GM23338 (cell line): ENCODE measurements around the gene SETD1B. TPM values are rescaled to one million over a fixed set of nuclear protein-coding genes. Genes with fewer than 3 reads are reported as not detected.

Source experiments
- ATAC-seq: fragments of 200-7000 bp; cut with Tn5 transposase; 3 replicates; pipeline ENCODE4 v1.9.1; 2020
- DNase-seq: peaks from one replicate; pipeline ENCODE4 v3.0.0-alpha.2; 2015; ENCODE audit warnings: low spot score
- H2AFZ ChIP-seq: fragments of 200-600 bp; sonication (generic); 2 replicates; pipeline ENCODE4 v1.8.0; 2016; ENCODE audit warnings: antibody characterized with exemption, mild to moderate bottlenecking, moderate library complexity
- H3F3A ChIP-seq: fragments of 200-600 bp; sonication (generic); replicated peaks from 2 replicates; pipeline ENCODE4 v1.8.0; 2017; ENCODE audit warnings: antibody characterized with exemption, mixed run types, low read depth
- H3K27ac ChIP-seq: fragments of 200-600 bp; sonication (generic); 2 replicates; pipeline ENCODE4 v1.6.1; 2016; ENCODE audit warnings: low read depth
- H3K27me3 ChIP-seq: fragments of 200-600 bp; sonication (generic); 2 replicates; pipeline ENCODE4 v1.8.0; 2016; ENCODE audit warnings: mild to moderate bottlenecking, mixed run types, moderate library complexity; ENCODE audit not compliant: insufficient read depth
- H3K36me3 ChIP-seq: fragments of 200-600 bp; sonication (generic); 2 replicates; pipeline ENCODE4 v1.8.0; 2016; ENCODE audit warnings: mild to moderate bottlenecking; ENCODE audit not compliant: insufficient read depth
- H3K4me1 ChIP-seq: fragments of 200-600 bp; sonication (generic); 2 replicates; pipeline ENCODE4 v1.8.0; 2016; ENCODE audit warnings: mild to moderate bottlenecking, moderate library complexity; ENCODE audit not compliant: insufficient read depth
- H3K4me2 ChIP-seq: fragments of 200-600 bp; sonication (generic); 2 replicates; pipeline ENCODE4 v1.7.1; 2017; ENCODE audit warnings: mixed run types
- H3K4me3 ChIP-seq: fragments of 200-600 bp; sonication (generic); 2 replicates; pipeline ENCODE4 v1.6.1; 2016; ENCODE audit warnings: mixed run types
- H3K79me2 ChIP-seq: fragments of 200-600 bp; sonication (generic); replicated peaks from 2 replicates; pipeline ENCODE4 v1.8.0; 2017; ENCODE audit warnings: mild to moderate bottlenecking; ENCODE audit not compliant: insufficient read depth
- H3K9me2 ChIP-seq: fragments of 200-600 bp; sonication (generic); 2 replicates; pipeline ENCODE4 v1.8.0; 2017; ENCODE audit not compliant: insufficient read depth
- H4K20me1 ChIP-seq: fragments of 200-600 bp; sonication (generic); replicated peaks from 2 replicates; pipeline ENCODE4 v1.8.0; 2017; ENCODE audit warnings: mild to moderate bottlenecking; ENCODE audit not compliant: insufficient read depth
- H3K27ac Mint-ChIP-seq: 2 replicates; pipeline ENCODE4 v1.8.0; 2020; ENCODE audit warnings: inconsistent platforms, mild to moderate bottlenecking, moderate library complexity, mixed read lengths
- H3K27me3 Mint-ChIP-seq: 3 replicates; pipeline ENCODE4 v1.8.0; 2022; ENCODE audit warnings: low read depth, mild to moderate bottlenecking, moderate library complexity, mixed read lengths, inconsistent platforms; ENCODE audit not compliant: insufficient read depth, poor library complexity
- H3K36me3 Mint-ChIP-seq: 3 replicates; pipeline ENCODE4 v1.8.0; 2021; ENCODE audit warnings: low read depth, mild to moderate bottlenecking, inconsistent platforms, moderate library complexity, mixed read lengths
- H3K4me1 Mint-ChIP-seq: 3 replicates; pipeline ENCODE4 v1.8.0; 2020; ENCODE audit warnings: mild to moderate bottlenecking, inconsistent platforms, mixed read lengths
- H3K4me3 Mint-ChIP-seq: 3 replicates; pipeline ENCODE4 v1.8.0; 2021; ENCODE audit warnings: moderate library complexity, mild to moderate bottlenecking, inconsistent platforms, mixed read lengths
- H3K9me3 Mint-ChIP-seq: 3 replicates; pipeline ENCODE4 v1.8.0; 2020; ENCODE audit warnings: moderate library complexity, mild to moderate bottlenecking, inconsistent platforms, mixed read lengths
- CREB1 ChIP-seq: fragments of 250-450 bp; sonication (Bioruptor Pico); IDR thresholded peaks from 2 replicates; pipeline ENCODE4 v1.5.0; 2020; ENCODE audit warnings: low read depth, mild to moderate bottlenecking, moderate library complexity
- CTCF ChIP-seq, 2 experiments: fragments of 200-600 bp in 1 of 2; sonication (generic) in 1 of 2; conservative IDR thresholded peaks; 2 replicates each; pipeline versions ENCODE4 v1.5.1 to v1.6.1; 2016 to 2017; ENCODE audit warnings: antibody characterized with exemption in 2 of 2, low read depth in 2 of 2, mild to moderate bottlenecking in 2 of 2, moderate library complexity in 1 of 2
- EZH2 ChIP-seq: fragments of 200-600 bp; sonication (generic); IDR thresholded peaks from one replicate; pipeline ENCODE4 v1.8.0; 2017; ENCODE audit warnings: antibody characterized with exemption, mild to moderate bottlenecking, low read depth; ENCODE audit not compliant: unreplicated experiment
- JUNB ChIP-seq: IDR thresholded peaks from one replicate; pipeline ENCODE4 v1.6.1; 2016; ENCODE audit warnings: antibody characterized with exemption; ENCODE audit not compliant: unreplicated experiment
- POLR2AphosphoS5 ChIP-seq: IDR thresholded peaks from 2 replicates; pipeline ENCODE4 v1.6.1; 2016; ENCODE audit warnings: antibody characterized with exemption, low read depth
- STAT1 ChIP-seq: IDR thresholded peaks from one replicate; pipeline ENCODE4 v1.6.1; 2016; ENCODE audit warnings: antibody characterized with exemption; ENCODE audit not compliant: unreplicated experiment
- ZNF331 ChIP-seq: fragments of 250-450 bp; sonication (Bioruptor Pico); IDR thresholded peaks from 2 replicates; pipeline ENCODE4 v1.5.0; 2020; ENCODE audit warnings: low read depth, mild to moderate bottlenecking, moderate library complexity
- polyA plus RNA-seq: library from polyadenylated mRNA; unstranded; fragments of >200 nt; fragmentation: Nextera tagmentation; extraction: Ambion mirVana; gene quantifications from 2 replicates; pipeline ENCODE4 v1.2.1, GENCODE V29; 2016
- total RNA-seq: library from RNA; depleted of rRNA; stranded (reverse); fragments of >200 nt; shearing (Covaris generic); gene quantifications from 2 replicates; pipeline ENCODE4 v1.2.3, GENCODE V29; 2014
- TF ChIP-seq, protein P1 (sequence below): IDR thresholded peaks from 2 replicates; pipeline ENCODE4 v1.6.1; 2016; ENCODE audit warnings: antibody characterized with exemption

SETD1B gene
- total and polyA plus RNA-seq, 2 experiments from 2014 or later: 3.1 to 8.7 TPM

- Mint-ChIP-seq H3K4me1 (peaks cover 39% of the 10 kb centered on the region), H3K9me3 (peaks cover 5% of the 10 kb centered on the region; the same call in 2 of the 3 replicates), H3K27ac (peak overlapping the region; percentile 100), H3K27me3 (peaks cover 36% of the 10 kb centered on the region), H3K4me3 (peak overlapping the region; percentile 90), H3K36me3 (peaks cover 45% of the 10 kb centered on the region)
- no peak for ATAC-seq
- peaks cover 9% of the 10 kb centered on the region; the same call in 1 of the 2 replicates for H4K20me1 ChIP-seq
- no peaks in the 10 kb centered on the region for H3K27me3 ChIP-seq
- no peaks in the 10 kb centered on the region for H3K9me2 ChIP-seq
- H3K36me3 ChIP-seq: no peaks in the 10 kb centered on the region
- H3K4me1 ChIP-seq: peaks cover 33% of the 10 kb centered on the region
- DNase-seq: peak; percentile 79
- H3K27ac ChIP-seq: peak overlapping the region; percentile 99
- H3K4me3 ChIP-seq: peak overlapping the region; percentile 59
- peaks cover 28% of the 10 kb centered on the region; the same call in 1 of the 2 replicates for H3F3A ChIP-seq
- peak; percentile 52 for TF ChIP-seq POLR2AphosphoS5
- TF ChIP-seq CREB1 (CRISPR knock-in tag): 0 out of 2 replicates have a peak, but pooled peaks have one; percentile 22
- no peak for TF ChIP-seq STAT1
- H2AFZ ChIP-seq: no peak overlapping the region
- H3K79me2 ChIP-seq: peaks cover 60% of the 10 kb centered on the region
- H3K4me2 ChIP-seq: peak overlapping the region; percentile 94
These were observed 2.9 kb upstream of the SETD1B start for GRCh38 chr12:121800694-121801594.

- Histone ChIP-seq H3F3A (peaks cover 21% of the 10 kb centered on the region; the same call in 1 of the 2 replicates), H3K4me2 (peak overlapping the region; percentile 82), H3K79me2 (peaks cover 59% of the 10 kb centered on the region), H2AFZ (no peak overlapping the region), H3K4me1 (peaks cover 37% of the 10 kb centered on the region), H3K9me2 (no peaks in the 10 kb centered on the region), H3K27me3 (no peaks in the 10 kb centered on the region), H3K27ac (peak overlapping the region; percentile 99), H3K36me3 (no peaks in the 10 kb centered on the region), H3K4me3 (peak overlapping the region; percentile 59), H4K20me1 (peaks cover 9% of the 10 kb centered on the region; the same call in 1 of the 2 replicates)
- H3K27me3 Mint-ChIP-seq: peaks cover 33% of the 10 kb centered on the region
- peak overlapping the region; percentile 90 for H3K4me3 Mint-ChIP-seq
- no peak for ATAC-seq
- H3K9me3 Mint-ChIP-seq: peaks cover 5% of the 10 kb centered on the region; the same call in 2 of the 3 replicates
- H3K4me1 Mint-ChIP-seq: peaks cover 44% of the 10 kb centered on the region
- peak; percentile 58 for DNase-seq
- H3K36me3 Mint-ChIP-seq: peaks cover 49% of the 10 kb centered on the region
- peak overlapping the region; percentile 100 for H3K27ac Mint-ChIP-seq
- TF ChIP-seq ZNF331 (CRISPR knock-in tag) (no peak), EZH2 (no peak), CREB1 (CRISPR knock-in tag) (no peak), POLR2AphosphoS5 (no peak), STAT1 (no peak), CTCF (conservative IDR thresholded peaks at IDR 0.05; ENCODE audit: low read depth in 2 of 2) (no peak), JUNB (no peak)
- TF ChIP-seq, protein P1, sequence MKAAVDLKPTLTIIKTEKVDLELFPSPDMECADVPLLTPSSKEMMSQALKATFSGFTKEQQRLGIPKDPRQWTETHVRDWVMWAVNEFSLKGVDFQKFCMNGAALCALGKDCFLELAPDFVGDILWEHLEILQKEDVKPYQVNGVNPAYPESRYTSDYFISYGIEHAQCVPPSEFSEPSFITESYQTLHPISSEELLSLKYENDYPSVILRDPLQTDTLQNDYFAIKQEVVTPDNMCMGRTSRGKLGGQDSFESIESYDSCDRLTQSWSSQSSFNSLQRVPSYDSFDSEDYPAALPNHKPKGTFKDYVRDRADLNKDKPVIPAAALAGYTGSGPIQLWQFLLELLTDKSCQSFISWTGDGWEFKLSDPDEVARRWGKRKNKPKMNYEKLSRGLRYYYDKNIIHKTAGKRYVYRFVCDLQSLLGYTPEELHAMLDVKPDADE: no peak
These were observed 2.0 kb upstream of the SETD1B start for GRCh38 chr12:121801595-121802484.
